ENCODE measurements around the gene ANXA2. TPM values are rescaled to one million over a fixed set of nuclear protein-coding genes. Genes with fewer than 3 reads are reported as not detected.

ANXA2 gene
- total RNA-seq = 100 to 1,000 TPM; 752 to 812 TPM

DNA sequence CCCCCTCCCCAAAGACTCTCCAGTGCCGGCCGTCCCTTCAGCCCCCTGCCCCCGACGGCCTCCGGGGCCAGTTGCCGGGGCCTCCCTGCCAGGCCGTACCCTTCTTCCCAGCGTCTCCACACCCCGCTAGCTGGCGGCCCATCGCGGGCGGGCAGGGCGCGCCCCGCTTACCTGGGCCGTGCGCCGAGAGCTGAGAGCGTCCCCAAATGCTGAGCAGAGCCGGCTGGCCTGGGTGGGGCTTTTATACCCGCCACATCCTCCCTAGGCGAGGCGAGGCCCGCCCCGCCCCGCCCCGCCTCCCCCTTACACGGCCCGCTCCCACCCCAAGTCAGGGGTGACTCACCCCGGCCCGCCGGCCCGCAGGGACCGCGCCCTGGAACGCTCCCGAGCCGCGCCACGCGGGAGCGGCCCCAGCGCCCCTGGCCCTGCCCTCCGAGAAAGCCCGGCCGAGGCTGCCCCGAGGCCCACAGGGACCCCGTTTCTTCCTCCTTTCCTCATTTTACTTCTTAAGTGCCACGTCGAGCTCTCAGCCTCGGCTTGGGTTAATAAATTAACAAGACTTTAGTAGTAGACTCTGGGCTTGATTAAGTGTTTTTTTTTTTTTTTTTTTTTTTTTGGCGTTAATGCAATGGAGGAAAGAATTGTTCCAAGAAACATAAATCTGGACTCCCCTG lies at the start of gene ANXA2:
TSS of gene ANXA2 (minus strand) at position 215 of the 674 bp plus-strand sequence. CDS start 11,911 bp downstream, outside the sequence.
- TF ChIP-seq, protein P1, sequence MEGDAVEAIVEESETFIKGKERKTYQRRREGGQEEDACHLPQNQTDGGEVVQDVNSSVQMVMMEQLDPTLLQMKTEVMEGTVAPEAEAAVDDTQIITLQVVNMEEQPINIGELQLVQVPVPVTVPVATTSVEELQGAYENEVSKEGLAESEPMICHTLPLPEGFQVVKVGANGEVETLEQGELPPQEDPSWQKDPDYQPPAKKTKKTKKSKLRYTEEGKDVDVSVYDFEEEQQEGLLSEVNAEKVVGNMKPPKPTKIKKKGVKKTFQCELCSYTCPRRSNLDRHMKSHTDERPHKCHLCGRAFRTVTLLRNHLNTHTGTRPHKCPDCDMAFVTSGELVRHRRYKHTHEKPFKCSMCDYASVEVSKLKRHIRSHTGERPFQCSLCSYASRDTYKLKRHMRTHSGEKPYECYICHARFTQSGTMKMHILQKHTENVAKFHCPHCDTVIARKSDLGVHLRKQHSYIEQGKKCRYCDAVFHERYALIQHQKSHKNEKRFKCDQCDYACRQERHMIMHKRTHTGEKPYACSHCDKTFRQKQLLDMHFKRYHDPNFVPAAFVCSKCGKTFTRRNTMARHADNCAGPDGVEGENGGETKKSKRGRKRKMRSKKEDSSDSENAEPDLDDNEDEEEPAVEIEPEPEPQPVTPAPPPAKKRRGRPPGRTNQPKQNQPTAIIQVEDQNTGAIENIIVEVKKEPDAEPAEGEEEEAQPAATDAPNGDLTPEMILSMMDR (IDR thresholded peaks at IDR 0.05) = no peak
- Histone ChIP-seq H3K27ac (peak within 1 kb of the TSS; percentile 99), H3K9me3 (no peaks in the 10 kb centered on the region), H3K4me3 (peak within 1 kb of the TSS; percentile 97), H3K27me3 (replicated peaks; ENCODE audit: insufficient read depth) (no peaks in the 10 kb centered on the region), H3K4me1 (ENCODE audit: control insufficient read depth in 1 of 2, low read depth in 2 of 2) (peaks cover 37 to 74% of the 10 kb centered on the region in 2 donors), H3K36me3 (no peaks in the 10 kb centered on the region)
- ATAC-seq (ENCODE audit: insufficient number of reproducible peaks, low FRiP score, low read depth) (peak; percentile 75), DNase-seq (ENCODE audit: low spot score) (peak; percentile 69)

DNA sequence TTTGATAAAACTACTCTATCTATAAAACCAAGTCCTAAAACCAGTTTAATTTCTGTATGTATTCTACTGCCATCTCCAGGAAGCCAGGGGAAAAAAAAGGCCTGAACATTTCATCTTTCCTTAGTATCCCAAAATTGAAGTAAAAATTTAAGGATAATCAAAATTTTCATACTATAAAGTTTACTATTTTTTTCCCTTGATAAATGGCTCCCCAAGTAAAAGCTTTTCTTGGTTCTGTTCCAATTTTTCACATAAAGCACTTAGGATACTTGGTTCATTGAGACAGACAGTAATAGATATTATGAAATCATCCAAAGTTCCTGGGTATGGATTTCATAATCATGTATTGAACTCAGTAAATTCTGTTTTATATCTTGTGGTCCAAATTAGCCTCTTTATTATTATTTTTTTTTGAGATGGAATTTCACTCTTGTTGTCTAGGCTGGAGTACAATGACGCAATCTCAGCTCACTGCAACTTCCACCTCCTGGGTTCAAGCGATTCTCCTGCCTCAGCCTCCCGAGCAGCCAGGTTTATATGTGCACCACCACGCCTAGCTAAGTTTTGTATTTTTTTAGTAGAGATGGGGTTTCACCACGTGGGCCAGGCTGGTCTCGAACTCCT lies 46.6 kb upstream of the ANXA2 start:
- no peaks in the 10 kb centered on the region for H3K4me1 ChIP-seq (ENCODE audit: control insufficient read depth in 1 of 2, low read depth in 2 of 2)
- H3K27ac ChIP-seq = no peak overlapping the region
- H3K4me3 ChIP-seq = no peak overlapping the region
- peaks cover 1% of the 10 kb centered on the region for H3K36me3 ChIP-seq
- no peak for ATAC-seq (ENCODE audit: insufficient number of reproducible peaks, low FRiP score, low read depth)
- no peaks in the 10 kb centered on the region for H3K27me3 ChIP-seq (replicated peaks; ENCODE audit: insufficient read depth)
- no peaks in the 10 kb centered on the region for H3K9me3 ChIP-seq
- TF ChIP-seq, protein P1 (IDR thresholded peaks at IDR 0.05) = peak; percentile 60
- DNase-seq (ENCODE audit: low spot score) = no peak

DNA sequence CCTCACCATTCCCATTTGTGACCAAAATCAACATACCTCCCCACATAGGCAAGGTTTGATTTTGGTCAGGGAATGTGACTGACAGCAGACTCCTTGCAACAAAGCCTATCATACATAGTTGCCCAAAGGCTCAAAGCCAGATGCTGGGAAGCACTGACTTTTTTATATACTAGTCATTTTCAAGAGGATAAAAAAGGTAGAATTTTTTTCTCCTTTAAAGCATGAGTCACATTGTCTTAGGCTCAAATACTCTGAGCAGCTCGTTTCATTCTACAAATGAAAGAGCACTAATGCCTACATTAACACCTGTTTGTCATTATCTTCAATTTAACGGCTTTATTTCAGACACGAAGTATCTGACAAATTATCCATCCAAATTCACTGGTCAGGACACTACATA lies 45.0 kb upstream of the ANXA2 start:
- ATAC-seq (ENCODE audit: insufficient number of reproducible peaks, low FRiP score, low read depth) (no peak), DNase-seq (ENCODE audit: low spot score) (no peak)
- no peaks in the 10 kb centered on the region for H3K36me3 ChIP-seq
- no peaks in the 10 kb centered on the region for H3K4me1 ChIP-seq (ENCODE audit: control insufficient read depth in 1 of 2, low read depth in 2 of 2)
- no peaks in the 10 kb centered on the region for H3K27me3 ChIP-seq (replicated peaks; ENCODE audit: insufficient read depth)
- no peak overlapping the region for H3K4me3 ChIP-seq
- no peaks in the 10 kb centered on the region for H3K9me3 ChIP-seq
- TF ChIP-seq, protein P1 (IDR thresholded peaks at IDR 0.05) = no peak
- H3K27ac ChIP-seq = no peak overlapping the region

DNA sequence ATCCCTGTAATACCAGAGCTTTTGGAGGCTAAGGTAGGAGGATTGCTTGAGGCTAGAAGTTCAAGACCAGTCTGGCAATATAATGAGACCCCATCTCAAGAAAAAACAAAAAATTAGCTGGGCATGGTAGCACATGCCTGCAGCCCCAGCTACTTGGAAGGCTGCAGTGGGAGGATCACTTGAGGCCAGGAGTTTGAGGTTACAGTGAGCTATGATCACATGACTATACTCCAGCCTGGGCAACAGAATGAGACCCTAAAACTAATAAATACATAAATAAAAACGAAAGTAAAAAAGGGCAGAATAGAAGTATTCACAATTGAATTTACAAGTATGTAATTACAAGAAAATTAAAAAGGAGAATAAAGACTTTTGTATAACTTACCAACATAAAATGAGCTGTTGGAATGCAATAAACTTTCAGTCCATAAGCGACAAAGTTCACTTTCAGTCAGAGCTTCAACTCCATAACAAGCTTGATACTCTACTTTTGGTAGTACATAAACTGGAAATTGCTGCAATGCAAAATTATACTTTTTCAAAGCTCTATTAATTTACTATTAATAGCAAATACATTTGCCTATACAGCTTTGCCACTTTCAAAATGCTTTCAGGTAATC lies 44.4 kb upstream of the ANXA2 start:
- ATAC-seq (ENCODE audit: insufficient number of reproducible peaks, low FRiP score, low read depth) (no peak), DNase-seq (ENCODE audit: low spot score) (no peak)
- no peaks in the 10 kb centered on the region for H3K36me3 ChIP-seq
- H3K9me3 ChIP-seq = no peaks in the 10 kb centered on the region
- no peak overlapping the region for H3K27ac ChIP-seq
- no peaks in the 10 kb centered on the region for H3K4me1 ChIP-seq (ENCODE audit: control insufficient read depth in 1 of 2, low read depth in 2 of 2)
- TF ChIP-seq, protein P1 (IDR thresholded peaks at IDR 0.05) = no peak
- H3K27me3 ChIP-seq (replicated peaks; ENCODE audit: insufficient read depth) = no peaks in the 10 kb centered on the region
- no peak overlapping the region for H3K4me3 ChIP-seq

DNA sequence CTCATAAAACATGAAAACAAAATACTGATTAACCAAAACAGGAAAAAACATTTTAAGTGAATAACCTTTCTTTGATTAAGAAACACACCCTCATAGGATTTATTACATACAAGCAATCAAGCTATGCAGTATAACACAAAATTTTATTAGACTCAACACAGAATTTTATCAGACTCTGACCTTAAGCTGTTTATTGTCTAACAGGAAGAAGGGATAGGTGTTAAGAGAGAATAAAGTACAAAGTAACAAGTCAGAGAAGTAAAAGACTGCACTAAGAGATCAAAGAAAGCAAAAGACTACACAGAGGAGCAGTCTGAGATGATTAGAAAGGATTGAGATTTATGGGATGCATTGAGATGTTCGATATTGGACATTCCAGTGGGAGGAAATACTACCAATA lies 43.5 kb upstream of the ANXA2 start:
- no peaks in the 10 kb centered on the region for H3K36me3 ChIP-seq
- H3K9me3 ChIP-seq = no peaks in the 10 kb centered on the region
- no peak for DNase-seq (ENCODE audit: low spot score)
- no peak overlapping the region for H3K4me3 ChIP-seq
- H3K4me1 ChIP-seq (ENCODE audit: control insufficient read depth in 1 of 2, low read depth in 2 of 2) = no peaks in the 10 kb centered on the region
- H3K27me3 ChIP-seq (replicated peaks; ENCODE audit: insufficient read depth) = no peaks in the 10 kb centered on the region
- TF ChIP-seq, protein P1 (IDR thresholded peaks at IDR 0.05) = no peak
- H3K27ac ChIP-seq = no peak overlapping the region
- ATAC-seq (ENCODE audit: insufficient number of reproducible peaks, low FRiP score, low read depth) = no peak

Measured in thoracic aorta (tissue), 2 donors.